Heart left ventricle (tissue), 16 donors: ENCODE results near the gene PTGER1. TPM values are rescaled to one million over a fixed set of nuclear protein-coding genes. Genes with fewer than 3 reads are reported as not detected.

Experiments
- ATAC-seq, 4 donors: fragments of 200-7000 bp; cut with Tn5 transposase; one replicate each; pipeline ENCODE4 v1.9.1; 2020 to 2022; ENCODE audit warnings: moderate library complexity in 4 of 4, mild to moderate bottlenecking in 3 of 4, moderate number of reproducible peaks in 1 of 4
- DNase-seq, 5 donors: peaks; one replicate each; pipeline ENCODE4 v3.0.0-alpha.2; 2020
- H3K27ac ChIP-seq, 12 donors: fragments of 200-600 bp; sonication (generic) in 4 of 12; one replicate each; pipeline versions ENCODE4 v1.5.0 to v1.8.0; 2016 to 2022; ENCODE audit warnings: mild to moderate bottlenecking in 2 of 12
- H3K27me3 ChIP-seq, 9 donors: fragments of 200-600 bp; sonication (generic) in 2 of 9; one replicate each; pipeline versions ENCODE4 v1.5.1 to v1.8.0; 2016 to 2022; ENCODE audit warnings: mild to moderate bottlenecking in 3 of 9
- H3K36me3 ChIP-seq, 9 donors: fragments of 200-600 bp; sonication (generic) in 2 of 9; one replicate each; pipeline versions ENCODE4 v1.5.0 to v1.8.0; 2018 to 2022; ENCODE audit warnings: mild to moderate bottlenecking in 2 of 9
- H3K4me1 ChIP-seq, 12 donors: fragments of 200-600 bp; sonication (generic) in 4 of 12; one replicate each; pipeline versions ENCODE4 v1.5.0 to v1.8.0; 2016 to 2022; ENCODE audit warnings: mild to moderate bottlenecking in 3 of 12
- H3K4me3 ChIP-seq, 12 donors: fragments of 200-600 bp; sonication (generic) in 4 of 12; one replicate each; pipeline versions ENCODE4 v1.5.0 to v1.8.0; 2017 to 2022; ENCODE audit warnings: mild to moderate bottlenecking in 9 of 12, moderate library complexity in 4 of 12
- H3K9me3 ChIP-seq, 12 donors: fragments of 200-600 bp; sonication (generic) in 4 of 12; one replicate each; pipeline versions ENCODE4 v1.5.0 to v1.8.0; 2016 to 2022; ENCODE audit warnings: mild to moderate bottlenecking in 1 of 12
- POLR2A ChIP-seq, 2 donors: fragments of 450-650 bp; IDR thresholded peaks; one replicate each; pipeline ENCODE4 v1.6.1; 2017; ENCODE audit warnings: antibody characterized with exemption in 2 of 2, mild to moderate bottlenecking in 2 of 2, moderate library complexity in 2 of 2
- WGBS, 4 donors: extraction: QIAGEN DNeasy Blood & Tissue Kit in 2 of 4; methylation state at CpG; one replicate each; pipeline versions ENCODE4 v1.1.5 to v1.1.7; 2013 to 2018; 5-methylcytosine and 5-hydroxymethylcytosine counted together
- intact Hi-C, 10 donors: fragments of 100-400 bp; cut with DNase I; formaldehyde crosslinking; loops; one replicate each; pipeline versions ENCODE4 v1.11.1 to v1.14.2; 2022
- polyA plus RNA-seq, 2 donors: library from polyadenylated mRNA; stranded (reverse); fragments of 200-250 nt; gene quantifications; one replicate each; pipeline ENCODE4 v1.2.3, GENCODE V29; 2013
- total RNA-seq, 9 donors: library from RNA; depleted of rRNA in 2 of 9; stranded (reverse); fragments of >200 nt in 2 of 9; fragmentation: NEBNext Ultra II Directional in 3 of 9; extraction: Animal tissue kit (Norgen Biotek cat#: 25700) in 3 of 9; gene quantifications; one replicate each; pipeline versions ENCODE4 v1.1.0 to v1.2.4, GENCODE V29; 2016 to 2023
- TF ChIP-seq, protein P1 (sequence below), 12 donors: fragments of 200-600 bp; sonication (generic) in 4 of 12; IDR thresholded peaks; one replicate each; pipeline versions ENCODE4 v1.5.0 to v1.8.0; 2018 to 2022; ENCODE audit warnings: antibody characterized with exemption in 12 of 12, mild to moderate bottlenecking in 5 of 12
- donor health status: ischemic (EF 13 %, LVEDD 7.1; RV severe dilation, severe dysfunction).
- donor health status: healthy with polysubstance abuse.
- donor health status: DM: no; HTN: yes; CAD: no.
- donor health status: DM: no; HTN: no; CAD: no.
- donor health status: ischemic (EF 25% LVEDD 6.9; RV normal size, moderate dysfunction).
- donor health status: ischemic (EF 25% LVEDD 5.7; RV mildly dilated, moderate dysfunction).
- donor health status: healthy.
- donor health status: DM: yes; HTN: yes; CAD: no.
- donor health status: ischemic (EF 35%, LVEDD 5.7; RV mildly dilated, moderate dysfunction).
- donor health status: nonischemic (EF 11% LVEDD 7.7; RV severe dilation, severe dysfunction).
- donor health status: DM: yes; HTN: yes; CAD: no.
- donor health status: PGD.
- donor health status: ischemic (EF 29% LVEDD 5.4; RV normal size, mild dysfunction).
- donor health status: nonischemic (EF 23%, LVEDD 6.1; RV moderate dilation, normal function).

PTGER1 gene
- total and polyA plus RNA-seq, 11 donors = 0.15 to 0.35 TPM; not detected in 9

GRCh38 chr19:14428882-14429416 lies 46.2 kb downstream of the PTGER1 start:
- Histone ChIP-seq H3K4me1 (peaks cover 0 to 19% (median 10%) of the 10 kb centered on the region in 12 donors), H3K27ac (no peak overlapping the region), H3K36me3 (no peaks in the 10 kb centered on the region), H3K27me3 (no peaks in the 10 kb centered on the region), H3K4me3 (no peak overlapping the region), H3K9me3 (no peaks in the 10 kb centered on the region)
- no peak for DNase-seq
- 85 to 96% (median 94%) methylated on average over 4 of the region's 4 CpGs for WGBS, 4 donors
- no peak for ATAC-seq
- TF ChIP-seq, protein P1, sequence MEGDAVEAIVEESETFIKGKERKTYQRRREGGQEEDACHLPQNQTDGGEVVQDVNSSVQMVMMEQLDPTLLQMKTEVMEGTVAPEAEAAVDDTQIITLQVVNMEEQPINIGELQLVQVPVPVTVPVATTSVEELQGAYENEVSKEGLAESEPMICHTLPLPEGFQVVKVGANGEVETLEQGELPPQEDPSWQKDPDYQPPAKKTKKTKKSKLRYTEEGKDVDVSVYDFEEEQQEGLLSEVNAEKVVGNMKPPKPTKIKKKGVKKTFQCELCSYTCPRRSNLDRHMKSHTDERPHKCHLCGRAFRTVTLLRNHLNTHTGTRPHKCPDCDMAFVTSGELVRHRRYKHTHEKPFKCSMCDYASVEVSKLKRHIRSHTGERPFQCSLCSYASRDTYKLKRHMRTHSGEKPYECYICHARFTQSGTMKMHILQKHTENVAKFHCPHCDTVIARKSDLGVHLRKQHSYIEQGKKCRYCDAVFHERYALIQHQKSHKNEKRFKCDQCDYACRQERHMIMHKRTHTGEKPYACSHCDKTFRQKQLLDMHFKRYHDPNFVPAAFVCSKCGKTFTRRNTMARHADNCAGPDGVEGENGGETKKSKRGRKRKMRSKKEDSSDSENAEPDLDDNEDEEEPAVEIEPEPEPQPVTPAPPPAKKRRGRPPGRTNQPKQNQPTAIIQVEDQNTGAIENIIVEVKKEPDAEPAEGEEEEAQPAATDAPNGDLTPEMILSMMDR (IDR thresholded peaks at IDR 0.05) = no peak
- TF ChIP-seq POLR2A (IDR thresholded peaks at IDR 0.05) = no peak
- intact Hi-C loops = no loop called here

DNA sequence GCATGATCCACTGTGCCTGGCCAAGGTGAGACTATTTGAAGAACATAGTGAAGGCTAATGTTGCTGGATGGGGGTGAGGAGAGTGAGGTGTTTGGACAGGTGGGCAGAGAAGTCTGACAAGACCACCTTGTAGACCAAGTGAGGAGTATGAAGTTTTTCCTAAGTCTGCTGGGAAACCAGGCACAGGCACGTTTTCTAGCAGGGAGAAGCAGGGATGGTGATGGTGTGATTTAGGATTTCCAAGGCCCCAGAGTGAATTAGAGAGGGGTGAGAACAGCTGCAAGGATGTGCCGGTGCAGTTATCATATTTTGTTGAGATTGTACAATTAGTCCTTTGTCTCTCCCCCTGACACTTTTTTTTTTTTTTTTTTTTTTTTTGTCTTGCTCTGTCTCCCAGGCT lies 47.7 kb downstream of the PTGER1 start:
- Histone ChIP-seq H3K4me1 (peaks cover 0 to 20% (median 5%) of the 10 kb centered on the region in 12 donors), H3K9me3 (no peaks in the 10 kb centered on the region), H3K27me3 (no peaks in the 10 kb centered on the region), H3K4me3 (no peak overlapping the region), H3K27ac (no peak overlapping the region), H3K36me3 (no peaks in the 10 kb centered on the region)
- intact Hi-C loops = no loop called here
- 68 to 81% (median 70%) methylated on average over 2 of the region's 2 CpGs for WGBS, 4 donors
- ATAC-seq = no peak
- TF ChIP-seq, protein P1 (IDR thresholded peaks at IDR 0.05) = no peak
- TF ChIP-seq POLR2A (IDR thresholded peaks at IDR 0.05) = no peak
- no peak for DNase-seq

GRCh38 chr19:14425696-14426138 lies 49.4 kb downstream of the PTGER1 start:
- DNase-seq (no peak), ATAC-seq (no peak)
- no peaks in the 10 kb centered on the region for H3K36me3 ChIP-seq
- intact Hi-C loops = no loop called here
- no peak overlapping the region for H3K27ac ChIP-seq
- no peak overlapping the region for H3K4me3 ChIP-seq
- 66 to 75% (median 69%) methylated on average over 7 of the region's 7 CpGs for WGBS, 4 donors
- H3K9me3 ChIP-seq = no peaks in the 10 kb centered on the region
- TF ChIP-seq, protein P1 (IDR thresholded peaks at IDR 0.05) = no peak
- TF ChIP-seq POLR2A (IDR thresholded peaks at IDR 0.05) = no peak
- peaks cover 0 to 15% (median 0%) of the 10 kb centered on the region in 12 donors for H3K4me1 ChIP-seq
- no peaks in the 10 kb centered on the region for H3K27me3 ChIP-seq

Other genes starting within 250 kb of the PTGER1 start
- 10 to 100 TPM; 30.1 to 92.7 (median 45.8) TPM for gene ADGRE5, start 93.9 kb downstream of the PTGER1 start, total RNA-seq
- gene ADGRE5, start 93.9 kb downstream of the PTGER1 start, polyA plus RNA-seq = 10 to 100 TPM; 10.1 to 48.5 TPM
- gene DDX39A, start 56.0 kb downstream of the PTGER1 start, total RNA-seq = 10 to 100 TPM; 18.0 to 44.4 (median 30.2) TPM
- 100 to 1,000 TPM in 1 of 2 donors, 10 to 100 TPM in 1; 42.4 to 109 TPM for gene DDX39A, start 56.0 kb downstream of the PTGER1 start, polyA plus RNA-seq
- gene PKN1, start 42.0 kb downstream of the PTGER1 start, total RNA-seq = 100 to 1,000 TPM; 119 to 206 (median 136) TPM
- 100 to 1,000 TPM; 109 to 126 TPM for gene PKN1, start 42.0 kb downstream of the PTGER1 start, polyA plus RNA-seq
- 10 to 100 TPM; 44.9 to 82.7 (median 49.3) TPM for gene GIPC1, start 20.8 kb upstream of the PTGER1 start, total RNA-seq
- gene GIPC1, start 20.8 kb upstream of the PTGER1 start, polyA plus RNA-seq = 10 to 100 TPM; 54.9 to 87.4 TPM
- gene DNAJB1, start 43.0 kb upstream of the PTGER1 start, total RNA-seq = 10 to 100 TPM; 34.7 to 70.6 (median 44.8) TPM
- gene DNAJB1, start 43.0 kb upstream of the PTGER1 start, polyA plus RNA-seq = 10 to 100 TPM; 27.5 to 69.1 TPM
- 10 to 100 TPM; 48.1 to 88.4 (median 71.7) TPM for gene TECR, start 54.2 kb upstream of the PTGER1 start, total RNA-seq
- 100 to 1,000 TPM in 1 of 2 donors, 10 to 100 TPM in 1; 71.4 to 102 TPM for gene TECR, start 54.2 kb upstream of the PTGER1 start, polyA plus RNA-seq
- 1,000 to 10,000 TPM in 1 of 9 donors, 100 to 1,000 TPM in 8; 290 to 1,084 (median 402) TPM for gene NDUFB7, start 96.7 kb upstream of the PTGER1 start, total RNA-seq
- gene NDUFB7, start 96.7 kb upstream of the PTGER1 start, polyA plus RNA-seq = 1,000 to 10,000 TPM in 1 of 2 donors, 100 to 1,000 TPM in 1; 782 to 1,747 TPM
- under 1 TPM in 1 of 9 donors, not detected in 8; 0.10 TPM for gene CLEC17A, start 107.7 kb upstream of the PTGER1 start, total RNA-seq
- not detected for gene CLEC17A, start 107.7 kb upstream of the PTGER1 start, polyA plus RNA-seq
- under 1 TPM in 3 of 9 donors, not detected in 6; 0.25 to 0.59 (median 0.53) TPM for gene ADGRE3, start 199.5 kb upstream of the PTGER1 start, total RNA-seq
- not detected for gene ADGRE3, start 199.5 kb upstream of the PTGER1 start, polyA plus RNA-seq
- 10 to 100 TPM in 2 of 9 donors, 1 to 10 TPM in 7; 6.7 to 12.1 (median 8.6) TPM for gene ZNF333, start 214.7 kb upstream of the PTGER1 start, total RNA-seq
- 1 to 10 TPM; 5.0 to 8.7 TPM for gene ZNF333, start 214.7 kb upstream of the PTGER1 start, polyA plus RNA-seq